NCI-H226 (cell line): ENCODE data around the gene DNMT3A.

ENCODE experiments used
- DNase-seq: peaks from one replicate; pipeline ENCODE4 v3.0.0-alpha.2; 2015

Gene DNMT3A

DNA sequence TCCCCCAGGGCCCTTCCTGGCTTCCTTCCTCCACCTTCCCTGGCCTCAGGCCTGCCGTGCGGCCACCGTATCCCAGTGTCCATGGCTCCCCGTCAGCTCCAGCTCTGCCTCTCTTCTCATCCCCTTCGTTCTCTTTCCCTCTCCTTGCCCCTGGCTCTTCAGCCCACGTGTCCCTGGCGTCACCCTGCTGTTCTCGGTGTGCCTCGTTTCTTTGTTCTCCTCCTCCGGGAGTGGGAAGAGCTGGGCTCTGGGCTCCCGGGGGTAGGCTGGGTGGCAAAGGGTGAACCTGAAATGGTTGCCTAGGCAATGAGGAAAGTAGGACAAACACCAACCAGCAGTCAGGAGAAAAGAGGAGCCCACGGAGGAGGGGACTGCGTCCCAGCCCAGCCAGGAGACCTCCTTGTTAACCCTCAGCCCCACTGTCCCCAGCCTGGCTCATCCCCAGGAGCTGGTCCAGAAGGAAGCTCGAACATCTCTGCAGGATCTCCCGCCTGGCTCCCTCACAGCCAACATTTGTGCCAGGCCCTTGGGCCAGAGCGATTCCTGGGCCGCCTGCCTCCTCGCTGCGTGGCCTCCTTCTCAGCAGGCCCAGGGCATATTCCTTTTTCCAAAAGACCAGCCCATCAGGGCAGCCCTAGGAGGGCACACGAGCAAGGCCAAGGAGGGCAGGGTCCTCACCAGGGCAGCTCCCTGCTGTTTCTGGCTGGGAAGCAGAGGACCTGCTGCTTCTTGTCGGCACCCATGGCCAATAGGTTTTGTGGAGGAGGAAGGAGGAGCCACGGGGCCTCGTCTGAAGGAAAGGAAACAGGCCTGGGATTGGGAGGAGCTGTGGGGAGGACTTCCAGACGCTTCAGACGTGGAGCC, 30.9 kb upstream of the DNMT3A start:
- DNase-seq: no peak

GRCh38 chr2:25371253-25372241, 29.8 kb upstream of the DNMT3A start:
- DNase-seq: no peak

DNA sequence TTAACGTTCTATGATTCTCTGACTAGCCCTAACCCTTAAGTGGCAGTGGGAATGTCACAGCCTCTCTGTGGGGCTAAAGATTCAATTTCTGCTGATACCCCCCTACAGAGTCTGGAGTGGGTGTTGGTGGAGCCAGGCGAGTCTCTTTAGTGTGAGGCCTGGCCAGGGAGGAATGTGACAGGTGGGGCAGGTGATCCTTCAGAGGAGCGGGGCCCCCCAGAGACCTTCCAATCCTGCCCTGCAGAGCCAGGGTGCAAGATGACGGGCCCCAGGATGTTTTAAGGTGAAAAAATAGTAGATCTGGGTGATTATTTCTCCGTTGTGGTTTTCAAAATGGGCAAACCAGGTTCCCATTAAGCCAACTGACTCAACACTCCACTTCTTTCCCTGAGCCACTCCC, 28.2 kb upstream of the DNMT3A start:
- DNase-seq: no peak

- DNase-seq: no peak
Observed at GRCh38 chr2:25369439-25369838, 27.7 kb upstream of the DNMT3A start.

DNA sequence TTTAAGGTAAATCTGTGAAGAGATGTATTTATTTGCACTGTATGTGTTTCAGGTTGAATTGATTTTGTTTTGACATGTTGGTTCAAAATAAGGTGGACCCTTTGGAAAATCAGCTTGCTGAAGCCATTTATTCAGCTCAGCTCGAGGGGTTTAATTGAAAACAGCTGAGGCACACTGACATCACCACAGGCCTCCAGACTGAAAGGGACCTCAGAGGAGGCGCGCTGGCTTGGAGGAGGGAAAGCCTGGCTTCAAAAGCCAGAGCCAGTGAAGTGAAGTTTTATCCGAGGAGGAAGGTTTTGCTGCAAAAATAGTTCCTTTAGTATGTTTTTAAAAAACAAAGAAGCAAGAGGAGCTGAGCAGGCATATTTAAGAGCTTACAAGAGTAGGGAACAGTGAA, 26.9 kb upstream of the DNMT3A start:
- DNase-seq: no peak

DNA sequence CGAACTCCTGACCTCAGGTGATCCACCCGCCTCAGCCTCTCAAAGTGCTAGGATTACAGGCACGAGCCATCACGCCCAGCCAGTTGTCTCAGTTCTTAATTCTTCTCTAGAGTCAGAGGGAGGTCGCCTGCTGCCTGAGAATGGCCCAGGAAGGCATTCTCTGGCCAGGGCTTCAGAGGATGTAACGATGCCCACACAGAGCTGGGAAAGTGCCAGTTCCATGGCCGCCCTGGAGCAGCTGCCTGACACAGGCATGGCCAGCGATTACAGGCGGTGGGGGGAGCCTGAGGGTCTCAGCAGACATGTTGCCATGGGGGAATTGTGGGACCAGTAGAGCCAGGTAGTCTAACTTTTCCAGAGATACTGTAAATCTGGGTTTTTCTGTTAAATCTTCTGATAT, 25.6 kb upstream of the DNMT3A start:
- no peak for DNase-seq

GRCh38 chr2:25366629-25367028, 24.9 kb upstream of the DNMT3A start:
- DNase-seq: no peak

DNA sequence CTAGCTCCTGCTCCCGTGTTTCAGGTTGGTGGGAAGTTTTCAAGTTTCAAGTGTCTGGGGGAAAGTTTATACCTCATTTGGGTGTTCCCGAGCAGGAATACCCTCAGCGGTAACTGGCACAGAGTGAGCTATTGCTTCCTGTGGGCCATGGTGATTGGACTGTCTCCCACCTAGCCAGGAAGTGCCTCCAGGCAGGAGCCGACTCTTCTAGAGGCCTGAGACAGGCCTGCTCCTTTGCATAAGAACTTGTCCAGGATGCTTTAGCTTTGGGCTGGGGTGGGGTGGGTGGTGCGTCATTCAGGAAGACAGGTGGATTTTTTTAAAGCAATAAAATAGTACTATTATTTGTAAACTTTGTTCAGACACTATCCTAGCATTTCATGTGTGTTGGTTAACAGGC, 23.5 kb upstream of the DNMT3A start:
- DNase-seq: no peak

DNA sequence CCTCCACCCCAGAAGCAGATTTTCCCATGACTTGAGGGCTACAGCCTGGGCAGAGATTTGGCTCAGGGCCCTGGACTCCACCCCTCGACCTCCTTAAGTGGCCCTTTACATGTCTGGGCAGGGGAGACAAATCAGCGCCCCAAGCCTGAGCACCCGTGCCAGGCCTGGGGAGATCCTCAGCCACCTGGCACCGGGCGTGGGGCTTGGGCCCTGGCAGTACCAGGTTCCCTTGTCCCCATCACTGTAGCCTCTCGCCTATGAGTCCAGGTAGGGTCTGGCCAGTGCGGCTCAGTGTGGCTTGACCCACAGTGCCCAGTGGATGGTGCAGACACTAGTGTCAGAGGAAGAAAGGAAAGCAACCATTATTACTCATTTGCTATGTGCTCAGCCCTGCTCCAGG, 22.0 kb upstream of the DNMT3A start:
- no peak for DNase-seq

DNA sequence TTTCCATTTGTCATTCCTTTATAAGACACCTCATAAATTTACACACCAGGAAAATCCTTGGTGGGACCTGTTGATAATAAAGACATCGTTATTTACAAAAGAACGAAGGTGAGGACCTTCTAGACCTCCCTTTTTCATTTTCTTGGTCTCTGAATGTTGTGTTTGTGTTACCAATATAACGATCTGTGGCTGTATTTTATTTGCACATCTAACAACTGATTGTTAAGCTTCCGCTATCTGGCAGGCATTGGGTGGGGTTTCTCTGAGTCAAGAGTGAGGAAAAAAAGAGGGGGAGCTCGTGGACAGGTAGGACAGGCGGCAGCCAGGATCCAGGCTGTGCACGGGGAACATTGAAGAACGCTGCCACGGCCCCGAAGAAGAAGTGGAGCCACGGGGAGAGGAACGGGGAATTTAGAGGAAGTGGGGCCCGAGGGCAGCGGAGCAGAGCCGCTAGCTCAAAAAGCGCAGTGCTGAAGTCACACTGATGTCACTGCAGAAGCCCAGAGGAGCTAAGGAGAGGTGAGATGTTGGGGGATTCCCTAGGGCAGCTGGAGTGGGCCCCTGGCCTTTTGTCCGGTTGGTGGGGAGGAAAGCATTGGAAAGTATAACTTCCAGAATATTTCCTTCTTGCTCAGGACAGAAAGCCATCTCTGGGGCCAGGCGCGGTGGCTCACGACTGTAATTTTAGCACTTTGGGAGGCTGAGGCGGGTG, 20.9 kb upstream of the DNMT3A start:
- no peak for DNase-seq

DNA sequence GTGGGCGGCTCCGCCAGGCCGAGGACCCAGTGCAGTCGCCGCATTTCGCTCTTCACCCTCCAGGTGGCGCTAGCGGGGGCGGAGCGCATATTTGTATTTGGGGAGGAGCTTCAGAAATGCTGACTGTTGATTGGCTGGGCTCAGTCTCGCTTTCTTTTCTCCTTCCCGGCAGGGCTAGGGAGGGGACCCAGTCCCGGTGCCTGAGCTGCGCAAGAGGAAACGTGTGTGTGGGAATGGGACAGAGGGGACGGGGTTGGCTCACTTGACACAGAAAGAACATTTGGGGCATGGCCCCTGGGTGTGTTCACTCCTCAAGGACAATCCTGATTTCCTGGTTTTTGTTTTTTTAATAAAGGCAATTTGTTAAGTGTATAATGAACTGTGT, 20.3 kb upstream of the DNMT3A start:
- peak; percentile 72 for DNase-seq

DNA sequence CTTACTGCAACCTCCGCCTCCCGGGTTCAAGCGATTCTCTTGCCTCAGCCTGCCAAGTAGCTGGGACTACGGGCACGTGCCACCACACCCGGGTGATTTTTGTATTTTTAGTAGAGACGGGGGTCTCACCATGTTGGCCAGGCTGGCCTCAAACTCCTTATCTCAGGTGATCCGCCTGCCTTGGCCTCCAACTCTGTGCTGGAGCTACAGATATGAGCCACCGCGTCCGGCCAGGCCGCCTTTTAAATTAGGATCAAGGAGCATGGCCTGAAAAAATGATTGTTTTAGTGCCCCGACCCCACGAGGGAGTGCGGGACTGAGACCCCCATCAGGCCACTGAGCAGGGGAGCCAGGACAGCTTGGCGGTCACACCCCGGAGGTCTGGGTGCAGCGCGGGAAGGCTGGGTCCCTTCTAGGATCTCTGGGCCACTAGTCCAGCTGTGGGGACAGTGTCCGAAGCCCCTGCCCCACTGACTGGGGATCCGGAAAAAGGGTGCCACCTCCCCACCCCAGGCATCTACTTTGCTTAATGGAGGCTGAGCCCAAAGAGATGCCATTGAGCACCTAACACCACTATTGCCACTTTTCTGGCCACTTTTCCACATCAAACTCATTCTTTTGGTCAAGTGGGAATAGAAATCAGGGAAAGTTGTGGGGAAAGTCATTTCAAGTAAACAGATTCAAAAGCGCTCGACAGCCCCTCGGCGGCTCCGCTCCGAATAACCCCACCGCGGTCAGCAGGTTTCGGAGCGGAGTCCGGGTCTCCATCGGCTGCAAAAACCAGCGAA, 19.7 kb upstream of the DNMT3A start:
- DNase-seq: no peak

DNA sequence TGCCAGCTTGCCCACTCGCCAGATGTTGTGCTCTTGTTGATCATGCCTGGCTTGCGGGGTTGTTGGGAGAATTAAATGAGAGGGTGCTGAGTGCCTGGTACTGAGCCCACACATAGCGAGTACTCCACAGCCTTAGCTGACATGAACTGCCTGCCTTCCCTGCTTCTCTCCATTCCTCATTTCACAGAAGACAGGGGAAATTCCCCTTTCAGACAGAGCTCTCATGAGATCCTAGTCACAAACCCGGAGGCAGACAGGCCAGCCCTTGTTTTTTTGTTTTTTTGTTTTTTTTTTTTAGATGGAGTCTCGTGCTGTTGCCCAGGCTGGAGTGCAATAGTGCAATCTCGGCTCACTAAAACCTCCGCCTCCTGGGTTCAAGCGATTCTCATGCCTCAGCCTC, 17.1 kb upstream of the DNMT3A start:
- DNase-seq: no peak

DNA sequence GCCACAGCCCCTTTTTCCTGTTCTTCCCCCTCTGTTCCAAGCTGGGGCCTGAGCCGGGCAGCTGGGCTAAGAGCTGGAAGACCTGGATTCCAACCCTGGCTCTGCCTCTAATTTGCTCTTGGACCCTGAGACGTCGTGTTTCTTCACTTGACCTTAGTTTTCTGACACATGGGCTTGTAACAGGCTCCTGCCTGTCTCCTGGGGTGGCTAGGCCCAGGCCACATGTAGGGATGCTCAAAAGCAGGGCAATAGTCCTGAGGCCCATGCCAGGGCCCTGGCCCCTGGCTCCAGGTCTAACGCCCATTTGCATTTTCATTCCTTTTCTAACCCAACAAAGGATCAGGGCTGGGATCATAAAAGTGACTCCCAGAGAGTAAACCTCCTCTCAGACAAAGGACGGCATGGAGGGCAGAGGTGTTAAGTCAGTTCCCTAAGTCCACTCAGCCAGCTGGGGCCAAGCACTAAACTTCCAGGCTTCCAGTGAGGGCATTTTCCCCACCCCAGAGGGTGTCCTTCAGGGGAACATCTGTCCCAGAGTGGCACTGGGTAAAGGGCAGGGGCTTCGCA, 16.6 kb upstream of the DNMT3A start:
- no peak for DNase-seq

DNA sequence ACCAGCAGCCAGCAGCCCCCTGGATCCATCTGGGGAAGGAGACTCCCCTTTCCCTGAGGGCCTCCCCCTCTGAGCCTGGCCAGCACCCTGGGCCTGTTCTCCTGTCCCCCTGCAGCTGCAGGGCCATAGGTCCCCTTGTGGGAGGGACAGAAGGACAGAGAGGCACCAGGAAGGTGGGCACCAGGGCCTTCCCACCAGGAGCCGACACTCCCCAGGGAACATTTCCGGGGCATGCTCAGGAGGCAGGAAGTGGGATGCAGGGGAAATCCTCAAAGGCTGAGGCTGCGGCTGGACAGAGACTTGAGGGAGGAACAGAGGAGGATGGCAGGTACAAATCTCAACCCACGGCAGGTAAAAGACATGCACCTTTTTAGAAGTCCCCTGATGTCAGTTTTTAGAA, 14.4 kb upstream of the DNMT3A start:
- DNase-seq: no peak

GRCh38 chr2:25355270-25355669, 13.5 kb upstream of the DNMT3A start:
- DNase-seq: no peak

- DNase-seq: no peak
Observed at GRCh38 chr2:25354116-25354515, 12.4 kb upstream of the DNMT3A start.

GRCh38 chr2:25349397-25349796, 7.7 kb upstream of the DNMT3A start:
- peak; percentile 66 for DNase-seq

- no peak for DNase-seq
Observed at GRCh38 chr2:25347846-25348245, 6.1 kb upstream of the DNMT3A start.

GRCh38 chr2:25347205-25347815, 5.6 kb upstream of the DNMT3A start:
- DNase-seq: no peak

DNA sequence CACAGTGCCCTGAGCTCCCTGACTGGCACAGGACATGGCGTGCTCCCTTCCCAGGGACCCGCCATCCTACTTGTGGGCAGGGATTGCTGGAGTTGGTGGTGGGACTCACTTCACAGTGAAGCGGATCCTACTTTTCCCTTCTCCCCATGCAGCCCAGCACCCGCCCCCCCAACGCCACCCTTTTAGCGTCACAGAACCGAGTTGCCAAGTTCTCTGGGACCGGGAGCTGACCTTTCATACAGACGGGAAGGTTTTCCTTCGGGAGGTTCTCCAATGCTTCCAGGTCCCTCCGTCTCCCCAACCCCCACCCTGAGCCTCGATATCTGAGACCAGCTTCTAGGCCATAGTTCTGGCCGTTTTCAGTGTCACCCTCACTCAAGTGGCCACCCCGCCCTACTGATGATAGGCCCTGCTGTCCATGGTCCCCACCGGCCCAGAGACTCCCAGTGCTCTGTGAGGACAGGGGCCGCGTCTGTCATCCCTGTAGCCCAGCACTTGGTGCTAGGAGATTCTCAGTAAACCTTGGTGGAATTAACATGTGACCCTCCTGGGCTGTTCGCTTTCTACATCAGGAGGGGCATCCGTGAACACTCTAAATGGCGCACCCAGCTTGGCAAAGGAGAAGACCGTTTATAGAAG, 1.6 kb upstream of the DNMT3A start:
- DNase-seq: no peak
